VCaP (cell line): Measurements from ENCODE around the gene HTR3D.
"Not testable (repeated sequence)": the region's sequence is repeated elsewhere in the genome, so short reads cannot be mapped to it uniquely, and the experiment has no call there.

ENCODE experiments used
- H3K27ac ChIP-seq: fragments of 450-650 bp; 2 replicates; pipeline ENCODE4 v1.5.1; 2017
- TF ChIP-seq, protein P1 (sequence below): fragments of 450-650 bp; conservative IDR thresholded peaks from 2 replicates; pipeline ENCODE4 v1.5.1; 2017; ENCODE audit warnings: mild to moderate bottlenecking, moderate library complexity

HTR3D gene

DNA sequence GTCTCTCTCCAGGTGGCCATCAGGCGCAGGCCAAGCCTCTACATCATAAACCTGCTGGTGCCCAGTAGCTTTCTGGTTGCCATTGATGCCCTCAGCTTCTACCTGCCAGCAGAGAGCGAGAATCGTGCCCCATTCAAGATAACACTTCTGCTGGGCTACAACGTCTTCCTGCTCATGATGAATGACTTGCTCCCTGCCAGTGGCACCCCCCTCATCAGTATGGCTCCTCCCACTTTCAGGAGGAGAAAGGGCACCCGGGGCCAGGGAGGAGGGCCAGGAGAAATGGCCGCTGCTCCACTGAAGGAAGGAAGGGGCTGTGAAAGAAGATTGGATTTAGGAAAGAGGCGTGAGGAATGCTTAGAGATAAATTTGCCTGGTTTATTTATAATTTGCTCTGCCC, 27.9 kb downstream of the HTR3D start:
- TF ChIP-seq, protein P1, sequence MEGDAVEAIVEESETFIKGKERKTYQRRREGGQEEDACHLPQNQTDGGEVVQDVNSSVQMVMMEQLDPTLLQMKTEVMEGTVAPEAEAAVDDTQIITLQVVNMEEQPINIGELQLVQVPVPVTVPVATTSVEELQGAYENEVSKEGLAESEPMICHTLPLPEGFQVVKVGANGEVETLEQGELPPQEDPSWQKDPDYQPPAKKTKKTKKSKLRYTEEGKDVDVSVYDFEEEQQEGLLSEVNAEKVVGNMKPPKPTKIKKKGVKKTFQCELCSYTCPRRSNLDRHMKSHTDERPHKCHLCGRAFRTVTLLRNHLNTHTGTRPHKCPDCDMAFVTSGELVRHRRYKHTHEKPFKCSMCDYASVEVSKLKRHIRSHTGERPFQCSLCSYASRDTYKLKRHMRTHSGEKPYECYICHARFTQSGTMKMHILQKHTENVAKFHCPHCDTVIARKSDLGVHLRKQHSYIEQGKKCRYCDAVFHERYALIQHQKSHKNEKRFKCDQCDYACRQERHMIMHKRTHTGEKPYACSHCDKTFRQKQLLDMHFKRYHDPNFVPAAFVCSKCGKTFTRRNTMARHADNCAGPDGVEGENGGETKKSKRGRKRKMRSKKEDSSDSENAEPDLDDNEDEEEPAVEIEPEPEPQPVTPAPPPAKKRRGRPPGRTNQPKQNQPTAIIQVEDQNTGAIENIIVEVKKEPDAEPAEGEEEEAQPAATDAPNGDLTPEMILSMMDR = no peak

DNA sequence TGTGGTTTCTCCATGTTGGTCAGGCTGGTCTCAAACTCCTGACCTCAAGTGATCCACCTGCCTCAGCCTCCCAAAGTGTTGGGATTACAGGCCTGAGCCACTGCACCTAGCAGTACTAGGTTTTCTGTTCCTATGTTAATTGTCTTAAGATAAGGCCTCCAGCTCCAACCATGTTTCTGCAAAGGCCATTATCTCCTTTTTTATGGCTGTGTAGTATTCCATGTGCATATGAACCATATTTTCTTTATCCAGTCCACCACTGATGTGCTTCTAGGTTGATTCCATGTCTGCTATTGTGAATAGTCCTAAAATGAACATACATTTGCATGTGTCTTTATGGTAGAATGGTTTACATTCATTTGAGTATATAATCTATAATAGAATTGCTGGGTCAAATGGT, 31.1 kb downstream of the HTR3D start:
- H3K27ac ChIP-seq = no peak overlapping the region
- TF ChIP-seq, protein P1 = no peak

More for the DNA sequence above, 27.9 kb downstream of the HTR3D start:
- H3K27ac ChIP-seq = no peak overlapping the region

DNA sequence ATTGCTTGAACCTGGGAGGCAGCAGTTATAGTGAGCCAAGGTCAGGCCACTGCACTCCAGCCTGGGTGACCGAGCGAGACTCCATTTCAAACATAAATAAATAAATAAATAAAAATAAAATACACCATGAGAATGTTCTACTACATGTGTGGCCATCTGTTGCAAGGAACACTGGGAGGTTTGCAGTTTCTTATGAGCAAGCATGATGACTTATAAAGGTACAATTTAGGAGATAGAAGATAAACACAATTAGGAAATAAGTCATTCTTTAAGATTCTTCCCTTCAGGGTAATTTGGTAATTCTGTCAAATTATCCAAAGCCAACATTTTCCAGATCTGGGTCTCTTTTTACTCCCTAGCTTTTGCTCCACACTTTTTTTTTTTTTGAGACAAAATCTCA, 34.7 kb downstream of the HTR3D start:
- no peak overlapping the region for H3K27ac ChIP-seq
- TF ChIP-seq, protein P1 = no peak

DNA sequence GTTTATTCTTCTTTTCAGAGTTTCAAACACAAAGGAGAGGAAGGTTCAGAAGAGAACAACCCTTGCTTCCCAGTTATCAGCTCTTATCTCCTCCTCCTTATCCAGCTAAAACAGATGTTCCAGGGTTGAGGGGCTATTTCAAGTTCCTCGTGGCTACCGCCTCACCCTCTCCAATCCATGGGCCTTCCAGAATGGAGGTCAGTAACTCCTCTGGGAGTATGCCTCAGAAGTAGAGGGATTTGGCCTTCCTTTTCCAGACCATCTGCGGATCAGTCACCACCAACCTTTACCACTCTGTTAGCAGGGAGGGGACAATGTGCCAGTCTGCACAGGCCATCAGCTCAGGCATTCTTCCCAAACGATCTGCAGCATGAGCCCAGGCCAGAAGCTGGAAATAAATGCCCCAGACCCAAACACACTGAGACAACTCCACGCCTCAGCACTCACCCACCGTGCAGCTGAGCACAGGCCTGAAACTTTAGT, 36.1 kb downstream of the HTR3D start:
- TF ChIP-seq, protein P1 = no peak
- no peak overlapping the region for H3K27ac ChIP-seq

DNA sequence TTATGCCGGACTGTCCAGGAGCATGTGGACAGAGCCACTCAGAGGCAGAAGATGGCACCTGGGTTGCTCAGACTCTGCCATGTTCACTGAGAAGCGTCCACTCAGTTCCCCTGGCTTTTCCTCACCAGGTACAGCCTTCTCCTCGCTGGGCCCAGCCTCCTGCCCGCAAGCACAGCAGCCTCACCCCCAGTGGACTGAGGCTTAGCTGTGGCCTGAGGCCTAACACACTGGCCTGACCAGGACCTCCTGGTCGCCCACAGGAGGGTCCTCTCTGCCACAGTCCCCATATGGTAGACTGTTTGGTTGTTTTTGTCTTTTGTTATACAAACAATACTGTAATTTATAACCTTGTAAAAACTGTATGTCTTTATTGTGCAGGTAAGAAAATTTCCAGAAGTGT, 36.8 kb downstream of the HTR3D start:
- TF ChIP-seq, protein P1 = no peak
- no peak overlapping the region for H3K27ac ChIP-seq

DNA sequence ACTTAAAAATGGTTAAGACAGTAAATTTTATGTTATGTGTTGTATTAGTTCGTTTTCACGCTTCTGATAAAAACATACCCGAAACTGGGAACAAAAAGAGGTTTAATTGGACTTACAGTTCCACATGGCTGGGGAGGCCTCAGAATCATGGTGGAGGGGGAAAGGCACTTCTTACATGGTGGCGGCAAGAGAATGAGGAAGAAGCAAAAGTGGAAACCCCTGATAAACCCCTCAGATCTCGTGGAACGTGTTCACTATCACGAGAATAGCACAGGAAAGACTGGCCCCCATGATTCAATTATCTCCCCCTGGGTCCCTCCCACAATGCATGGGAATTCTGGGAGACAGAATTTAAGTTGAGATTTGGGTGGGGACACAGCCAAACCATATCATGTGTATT, 39.6 kb downstream of the HTR3D start:
- H3K27ac ChIP-seq = not testable (repeated sequence)

DNA sequence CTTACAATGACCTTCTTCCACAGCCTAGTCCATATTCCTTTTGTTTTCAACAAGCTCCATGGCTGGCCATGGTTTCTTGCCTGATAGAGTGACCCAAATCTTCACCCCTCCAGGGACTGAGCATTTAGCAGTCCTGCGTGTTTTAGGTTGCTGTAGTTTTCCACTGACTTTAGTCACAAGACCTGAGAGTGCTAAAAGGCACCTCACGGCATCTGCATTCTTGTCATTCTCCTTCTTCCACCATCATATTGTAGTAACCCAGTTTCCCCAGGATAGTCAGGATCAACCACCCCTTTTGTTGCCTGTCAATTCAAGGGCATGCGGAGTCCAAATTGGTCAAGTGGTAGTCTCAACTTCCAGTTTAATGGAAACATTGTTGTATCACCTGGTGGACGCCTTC, 42.1 kb downstream of the HTR3D start:
- no peak overlapping the region for H3K27ac ChIP-seq
- TF ChIP-seq, protein P1 = no peak

DNA sequence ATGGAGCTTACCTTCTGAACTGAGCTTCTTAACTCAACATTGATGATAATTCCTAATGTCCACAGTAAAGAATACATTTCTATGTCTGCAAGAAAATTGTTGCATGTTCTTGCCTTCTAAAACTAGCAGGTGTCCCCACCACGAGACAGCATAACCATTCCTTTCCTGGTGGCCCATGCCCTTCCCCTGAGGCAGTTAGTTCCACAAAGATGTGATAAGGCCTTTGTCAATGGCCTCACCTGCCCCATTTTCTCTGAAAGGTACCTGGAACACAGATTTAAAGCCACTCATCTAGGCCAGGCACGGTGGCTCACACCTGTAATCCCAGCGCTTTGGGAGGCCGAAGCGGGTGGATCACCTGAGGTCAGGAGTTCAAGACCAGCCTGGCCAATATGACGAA, 44.4 kb downstream of the HTR3D start:
- TF ChIP-seq, protein P1 = no peak
- H3K27ac ChIP-seq = no peak overlapping the region
